ENCODE data around the gene RALA.
"Not testable (repeated sequence)": the region's sequence is repeated elsewhere in the genome, so short reads cannot be mapped to it uniquely, and the experiment has no call there.

RALA gene

DNA sequence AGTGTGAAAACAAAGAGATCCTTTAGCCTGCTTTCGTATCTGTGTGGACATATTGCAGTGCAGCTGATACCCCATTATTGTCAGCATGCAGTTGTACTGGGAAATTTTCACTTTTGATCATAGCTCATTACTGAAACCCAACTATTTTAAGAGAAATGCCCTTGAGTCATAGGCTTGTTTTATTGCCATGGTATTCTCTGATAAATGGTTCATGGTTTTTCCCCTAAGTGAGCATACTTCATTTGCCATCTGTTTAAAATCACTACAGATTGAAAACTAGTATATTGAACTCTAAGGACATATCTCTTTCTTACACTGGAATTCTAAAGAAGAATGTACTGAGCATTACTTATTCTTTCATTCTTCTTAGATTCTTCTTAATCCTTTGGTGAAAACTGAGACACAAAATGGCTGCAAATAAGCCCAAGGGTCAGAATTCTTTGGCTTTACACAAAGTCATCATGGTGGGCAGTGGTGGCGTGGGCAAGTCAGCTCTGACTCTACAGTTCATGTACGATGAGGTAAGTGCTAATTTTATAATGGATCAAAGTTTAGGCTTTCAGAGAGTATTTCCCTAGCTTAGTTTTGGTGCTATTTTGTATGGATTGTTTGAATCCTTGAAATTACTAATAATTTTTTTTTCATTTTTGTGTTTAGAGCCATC is 63.0 kb downstream of the RALA start:
- peak; percentile 46 for DNase-seq (ENCODE audit: low read depth)

GRCh38 chr7:39688611-39689480 is 65.5 kb downstream of the RALA start:
- DNase-seq (ENCODE audit: low read depth) = no peak

DNA sequence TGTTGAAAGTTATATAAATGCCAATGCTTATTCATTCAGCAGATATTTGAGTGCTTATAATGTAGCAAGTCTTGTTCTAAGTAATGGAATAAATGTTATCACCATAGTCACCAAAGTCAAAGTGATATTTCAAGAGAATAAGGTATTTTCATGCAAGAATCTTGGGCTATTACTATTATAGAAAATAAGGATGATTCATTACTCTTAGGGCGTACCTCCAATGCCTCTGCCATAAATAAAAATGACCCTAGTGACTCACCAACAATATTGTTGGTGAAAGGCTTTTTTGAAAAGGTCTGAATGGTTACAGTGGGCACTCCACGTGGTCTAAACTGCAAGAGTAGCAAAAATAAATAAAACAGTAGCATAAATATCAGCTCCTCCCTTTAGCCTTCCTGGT is 68.4 kb downstream of the RALA start:
- DNase-seq (ENCODE audit: low read depth) = no peak

DNA sequence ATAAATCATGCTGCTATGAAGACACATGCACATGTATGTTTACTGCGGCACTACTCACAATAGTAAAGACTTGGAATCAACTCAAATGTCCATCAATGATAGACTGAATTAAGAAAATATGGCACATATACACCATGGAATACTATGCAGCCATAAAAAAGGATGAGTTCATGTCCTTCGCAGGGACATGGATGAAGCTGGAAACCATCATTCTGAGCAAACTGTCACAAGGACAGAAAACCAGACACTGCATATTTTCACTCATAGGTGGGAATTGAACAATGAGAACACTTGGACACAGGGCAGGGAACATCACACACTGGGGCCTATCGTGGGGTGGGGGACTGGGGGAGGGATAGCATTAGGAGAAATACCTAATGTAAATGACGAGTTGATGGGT is 69.7 kb downstream of the RALA start:
- DNase-seq (ENCODE audit: low read depth) = not testable (repeated sequence)

DNA sequence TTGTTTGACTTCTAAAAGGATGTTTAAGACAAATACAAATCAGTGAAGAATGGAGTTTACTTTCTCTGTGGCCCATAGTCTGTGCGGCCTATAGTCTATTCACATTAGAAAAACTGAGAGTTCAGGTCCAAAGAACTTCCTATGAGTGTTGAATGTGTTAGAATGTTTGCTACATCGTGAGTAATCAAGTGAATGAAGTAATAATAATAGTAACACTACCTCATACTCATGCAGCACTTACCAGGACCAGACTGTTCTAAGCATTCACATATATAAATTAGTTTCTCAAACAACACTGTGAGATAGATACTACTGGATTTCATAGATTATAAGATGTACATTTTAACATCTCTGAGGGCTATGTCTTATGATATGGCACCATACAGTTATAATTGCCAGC is 70.4 kb downstream of the RALA start:
- no peak for DNase-seq (ENCODE audit: low read depth)

GRCh38 chr7:39695852-39696586 is 72.6 kb downstream of the RALA start:
- DNase-seq (ENCODE audit: low read depth) = no peak

DNA sequence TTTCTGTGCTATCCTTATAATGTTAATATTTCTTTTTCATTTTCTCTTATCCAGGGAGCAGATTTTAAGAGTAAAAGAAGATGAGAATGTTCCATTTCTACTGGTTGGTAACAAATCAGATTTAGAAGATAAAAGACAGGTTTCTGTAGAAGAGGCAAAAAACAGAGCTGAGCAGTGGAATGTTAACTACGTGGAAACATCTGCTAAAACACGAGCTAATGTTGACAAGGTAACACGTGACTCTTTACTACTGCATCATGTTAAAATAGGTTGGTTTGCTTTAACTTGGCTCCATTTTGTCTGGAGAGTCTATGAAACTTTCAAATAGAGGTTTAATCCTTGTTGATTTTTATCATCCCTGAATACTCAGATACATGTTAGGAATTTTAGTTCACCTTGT is 73.3 kb downstream of the RALA start:
- no peak for DNase-seq (ENCODE audit: low read depth)

- no peak for DNase-seq (ENCODE audit: low read depth)
These were observed 74.1 kb downstream of the RALA start for GRCh38 chr7:39697483-39697882.

DNA sequence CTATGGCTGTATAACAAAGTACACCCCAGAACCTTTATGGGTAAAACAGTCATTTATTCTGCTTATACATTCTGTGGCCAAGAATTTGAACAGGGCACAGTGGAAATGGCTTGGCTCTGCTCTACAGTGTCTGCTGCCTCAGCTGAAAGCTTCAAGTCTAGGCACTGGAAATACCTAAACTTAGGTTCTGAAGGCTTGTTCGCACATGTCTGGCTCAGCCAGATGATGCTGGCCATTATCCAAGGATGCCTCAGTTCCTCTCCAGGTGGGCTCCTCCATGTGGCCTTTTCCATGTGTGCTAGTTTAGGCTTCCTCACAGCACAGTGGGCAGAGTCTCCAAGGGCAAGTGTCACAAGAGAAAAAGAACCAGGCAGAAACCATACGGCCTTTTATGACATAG is 76.8 kb downstream of the RALA start:
- DNase-seq (ENCODE audit: low read depth) = no peak

DNA sequence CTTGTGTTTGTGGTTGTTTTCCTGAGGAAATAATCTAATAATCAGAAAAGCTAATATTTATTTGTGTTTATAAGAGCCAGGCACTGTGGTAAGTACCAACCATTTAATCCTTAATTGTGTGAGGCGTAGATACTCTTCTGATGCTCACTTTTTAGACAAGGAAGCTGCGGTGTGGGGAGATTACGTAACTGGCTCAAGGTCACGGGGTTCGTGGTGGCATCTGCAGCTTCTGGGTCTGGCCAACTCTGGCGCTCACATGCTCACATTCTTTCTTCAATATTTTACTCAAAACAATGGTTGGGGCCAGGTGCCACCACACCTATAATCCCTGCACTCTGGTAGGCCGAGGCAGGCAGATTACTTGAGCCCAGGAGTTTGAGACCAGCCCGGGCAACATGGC is 77.6 kb downstream of the RALA start:
- DNase-seq (ENCODE audit: low read depth) = no peak

GRCh38 chr7:39702133-39702532 is 78.8 kb downstream of the RALA start:
- DNase-seq (ENCODE audit: low read depth) = no peak

GRCh38 chr7:39703144-39703543 is 79.8 kb downstream of the RALA start:
- no peak for DNase-seq (ENCODE audit: low read depth)

GRCh38 chr7:39709029-39709428 is 85.7 kb downstream of the RALA start:
- no peak for DNase-seq (ENCODE audit: low read depth)

GRCh38 chr7:39709768-39710311 is 86.5 kb downstream of the RALA start:
- DNase-seq (ENCODE audit: low read depth) = peak; percentile 79

- no peak for DNase-seq (ENCODE audit: low read depth)
These were observed 89.4 kb downstream of the RALA start for GRCh38 chr7:39712751-39713150.

DNA sequence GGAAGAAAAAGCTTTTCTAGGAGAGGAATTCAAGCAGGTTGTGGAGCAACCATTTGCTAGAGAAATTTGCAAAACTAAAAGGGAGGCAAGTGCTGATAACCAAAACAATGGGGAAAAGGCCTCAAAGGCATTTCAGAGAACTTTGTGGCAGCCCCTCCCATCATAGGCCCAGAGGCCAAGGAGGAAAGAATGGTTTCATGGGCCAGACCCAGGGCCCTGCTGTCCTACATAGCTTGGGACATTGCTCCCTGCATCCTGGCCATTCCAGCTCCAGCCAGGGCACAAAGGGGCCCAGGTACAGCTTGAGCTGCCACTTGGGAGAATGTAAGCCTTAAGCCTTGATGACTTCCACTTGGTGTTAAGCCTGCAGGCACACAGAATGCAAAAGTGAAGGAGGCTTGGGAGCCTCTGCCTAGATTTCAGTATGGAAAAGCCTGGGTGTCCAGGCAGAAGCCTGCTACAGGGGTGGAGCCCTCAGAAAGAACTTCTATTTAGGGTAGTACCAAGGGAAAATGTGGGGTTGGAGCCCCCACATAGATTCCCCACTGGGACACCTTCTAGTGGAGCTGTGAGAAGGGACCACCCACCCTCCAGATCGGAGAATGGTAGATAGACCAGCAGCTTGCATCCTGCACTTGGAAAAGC is 91.2 kb downstream of the RALA start:
- DNase-seq (ENCODE audit: low read depth) = no peak

- no peak for DNase-seq (ENCODE audit: low read depth)
These were observed 97.2 kb downstream of the RALA start for GRCh38 chr7:39720586-39720985.

DNA sequence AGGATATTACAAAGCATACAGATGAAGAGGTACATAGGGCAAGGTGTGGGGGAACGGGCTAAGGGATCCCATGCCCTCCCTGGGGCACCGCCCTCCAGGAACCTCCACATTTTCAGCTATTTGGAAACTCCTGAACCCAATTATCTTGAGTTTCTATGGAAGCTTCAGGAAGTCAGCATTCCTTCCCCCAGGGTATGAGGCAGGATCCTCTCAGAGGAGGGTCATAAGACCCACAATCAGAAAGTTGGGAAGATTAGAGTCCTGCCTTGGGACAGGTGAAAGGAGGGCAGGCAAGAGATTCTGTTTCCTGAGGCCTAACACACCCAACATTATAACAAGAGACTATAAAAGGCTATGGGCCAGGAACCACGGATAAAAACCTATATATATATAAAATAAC is 98.0 kb downstream of the RALA start:
- DNase-seq (ENCODE audit: low read depth) = no peak

- no peak for DNase-seq (ENCODE audit: low read depth)
These were observed 98.7 kb downstream of the RALA start for GRCh38 chr7:39721919-39722597.

DNA sequence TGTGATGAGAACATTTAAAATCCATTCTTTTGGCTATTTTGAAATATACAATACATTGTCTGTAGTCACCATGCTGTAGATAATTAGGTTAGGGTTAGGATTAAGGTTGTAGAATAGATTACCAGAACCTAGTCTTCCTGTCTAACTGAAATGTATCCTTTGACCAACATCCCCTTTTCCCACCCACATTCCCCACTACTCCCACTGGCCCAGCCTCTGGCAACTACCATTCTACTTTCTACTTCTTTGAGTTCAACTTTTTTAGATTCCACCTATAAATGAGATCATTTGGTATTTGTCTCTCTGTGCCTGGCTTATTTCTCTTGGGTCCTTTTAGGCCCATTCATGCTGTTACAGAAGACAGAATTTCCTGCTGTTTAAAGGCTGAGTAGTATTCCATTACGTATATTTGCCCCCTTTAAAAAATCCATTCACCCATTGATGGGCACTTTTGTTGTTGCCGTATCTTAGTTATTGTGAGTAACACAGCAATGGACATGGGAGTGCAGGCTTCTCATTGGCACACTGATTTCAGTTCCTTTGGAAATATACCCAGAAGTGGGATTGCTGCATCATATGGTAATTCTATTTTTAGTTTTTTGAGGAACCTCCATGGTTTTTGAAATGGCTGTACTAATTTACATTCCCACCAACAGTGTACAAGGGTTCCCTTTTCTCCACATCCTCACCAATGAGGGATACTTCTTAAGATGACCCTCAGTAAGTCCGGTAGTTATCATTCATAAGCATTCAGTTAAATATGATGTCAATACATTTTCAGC is 104.0 kb downstream of the RALA start:
- no peak for DNase-seq (ENCODE audit: low read depth)
